Lung (tissue), 12 donors: Measurements from ENCODE around the gene SIRPB1. TPM values are rescaled to one million over a fixed set of nuclear protein-coding genes. Genes with fewer than 3 reads are reported as not detected.

ENCODE experiments used
- ATAC-seq: fragments of 200-7000 bp; cut with Tn5 transposase; one replicate; pipeline ENCODE4 v1.9.1; 2020; ENCODE audit warnings: moderate number of reproducible peaks; ENCODE audit not compliant: insufficient read depth, low FRiP score
- DNase-seq, 3 donors: peaks; one replicate each; pipeline ENCODE4 v3.0.0-alpha.2; 2013 to 2017
- H3K27ac ChIP-seq, 2 donors: one replicate each; pipeline ENCODE4 v1.5.1; 2013; ENCODE audit warnings: mild to moderate bottlenecking in 2 of 2, moderate library complexity in 2 of 2, control low read depth in 1 of 2, inconsistent platforms in 1 of 2, low read depth in 1 of 2, low read length in 1 of 2
- H3K27me3 ChIP-seq, 3 donors: one replicate each; pipeline ENCODE4 v1.5.1; 2013; ENCODE audit warnings: low read length in 2 of 3; ENCODE audit not compliant: control insufficient read depth in 3 of 3, insufficient read depth in 3 of 3
- H3K36me3 ChIP-seq, 4 donors: one replicate each; pipeline ENCODE4 v1.5.1; 2013; ENCODE audit warnings: low read length in 4 of 4, mild to moderate bottlenecking in 1 of 4, moderate library complexity in 1 of 4; ENCODE audit not compliant: control insufficient read depth in 4 of 4, insufficient read depth in 4 of 4
- H3K4me1 ChIP-seq, 5 donors: one replicate each; pipeline ENCODE4 v1.5.1; 2013; ENCODE audit warnings: low read length in 5 of 5, mild to moderate bottlenecking in 2 of 5, moderate library complexity in 1 of 5; ENCODE audit not compliant: control insufficient read depth in 5 of 5, insufficient read depth in 5 of 5
- H3K4me3 ChIP-seq: one replicate; pipeline ENCODE4 v1.5.1; 2013; ENCODE audit warnings: mild to moderate bottlenecking, control low read depth, moderate library complexity
- H3K9ac ChIP-seq, 2 donors: one replicate each; pipeline ENCODE4 v1.5.1; 2013; ENCODE audit warnings: low read length in 2 of 2, control low read depth in 1 of 2; ENCODE audit not compliant: insufficient read depth in 1 of 2
- H3K9me3 ChIP-seq, 4 donors: one replicate each; pipeline ENCODE4 v1.5.1; 2013; ENCODE audit warnings: low read length in 3 of 4, mild to moderate bottlenecking in 1 of 4, moderate library complexity in 1 of 4; ENCODE audit not compliant: control insufficient read depth in 4 of 4, insufficient read depth in 3 of 4
- CTCF ChIP-seq: IDR thresholded peaks from 2 replicates; pipeline ENCODE4 v1.5.1; 2012; ENCODE audit warnings: mild to moderate bottlenecking; ENCODE audit errors: control extremely low read depth, extremely low read depth
- WGBS, 2 donors: extraction: QIAGEN DNeasy Blood & Tissue Kit; methylation state at CpG; one replicate each; pipeline ENCODE4 v1.1.7; 2013; 5-methylcytosine and 5-hydroxymethylcytosine counted together
- polyA plus RNA-seq, 2 donors: library from polyadenylated mRNA; stranded (reverse); fragments of 200-250 nt; gene quantifications; one replicate each; pipeline ENCODE4 v1.2.1, GENCODE V29; 2013
- total RNA-seq, 2 donors: library from RNA; depleted of rRNA in 1 of 2; stranded (reverse); fragments of >200 nt in 1 of 2; gene quantifications; one replicate each; pipeline ENCODE4 v1.2.1, GENCODE V29; 2014 to 2021
- donor health status: control.
- donor health status: control.
- donor health status: Bipolar disorder and iron deficiency.
- donor health status: healthy.
- donor health status: DM: yes; HTN: yes; CAD: no.

The SIRPB1 gene
- total and polyA plus RNA-seq, 4 donors: 1.2 to 45.6 (median 13.9) TPM

DNA sequence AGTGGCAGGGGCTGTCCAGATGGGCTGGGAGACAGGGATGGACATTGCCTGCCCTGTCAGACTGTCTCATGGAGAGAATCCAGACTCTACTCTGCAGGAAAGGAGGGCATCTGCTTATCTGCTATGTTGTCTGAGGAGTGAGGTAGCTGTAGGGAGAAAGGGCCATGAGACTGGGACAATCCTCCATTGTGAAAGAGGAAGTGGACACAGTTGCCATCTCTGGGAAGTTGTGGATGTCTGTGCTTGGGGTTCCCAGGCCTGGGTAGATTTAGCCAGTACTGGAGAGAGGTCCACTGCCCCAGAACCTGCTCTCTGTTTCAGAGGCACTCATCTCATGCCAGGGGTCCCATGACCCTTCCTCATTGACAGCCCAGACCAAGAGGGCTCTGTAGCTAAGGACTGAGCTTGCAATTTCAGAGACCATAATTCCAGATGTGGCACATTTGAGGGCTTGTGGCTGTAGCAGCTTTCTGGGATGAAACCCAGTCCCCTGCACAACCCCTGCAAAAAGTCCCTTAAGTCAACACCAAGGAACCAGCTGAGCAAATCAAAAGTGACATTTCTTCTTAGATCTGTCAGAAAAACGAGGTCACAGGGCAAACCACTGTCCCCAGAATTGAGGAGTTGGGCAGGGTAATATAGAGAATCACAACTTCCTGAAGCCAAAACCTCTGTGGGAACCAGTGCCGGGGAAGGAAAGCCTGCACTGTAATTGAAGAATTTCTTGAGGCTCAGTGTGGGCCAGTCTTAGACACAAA lies 41.9 kb upstream of the SIRPB1 start:
- Histone ChIP-seq H3K9me3 (peaks cover 0 to 6% (median 0%) of the 10 kb centered on the region in 4 donors), H3K27ac (no peak overlapping the region), H3K27me3 (peaks cover 0 to 10% (median 0%) of the 10 kb centered on the region in 3 donors), H3K9ac (no peak overlapping the region), H3K4me1 (no peaks in the 10 kb centered on the region), H3K4me3 (no peak overlapping the region), H3K36me3 (no peaks in the 10 kb centered on the region)
- WGBS, 2 donors: 20 to 31% methylated on average over 2 of the region's 2 CpGs
- ATAC-seq (no peak), DNase-seq (no peak)
- no peak for TF ChIP-seq CTCF

- Histone ChIP-seq H3K36me3 (no peaks in the 10 kb centered on the region), H3K4me1 (no peaks in the 10 kb centered on the region), H3K9me3 (peaks cover 0 to 6% (median 0%) of the 10 kb centered on the region in 4 donors), H3K27me3 (peaks cover 0 to 10% (median 0%) of the 10 kb centered on the region in 3 donors), H3K9ac (no peak overlapping the region), H3K4me3 (no peak overlapping the region), H3K27ac (no peak overlapping the region)
- no peak for TF ChIP-seq CTCF
- 51 to 62% methylated on average over 2 of the region's 2 CpGs for WGBS, 2 donors
- DNase-seq (no peak), ATAC-seq (no peak)
Measured at GRCh38 chr20:1660246-1660645, 40.4 kb upstream of the SIRPB1 start.

DNA sequence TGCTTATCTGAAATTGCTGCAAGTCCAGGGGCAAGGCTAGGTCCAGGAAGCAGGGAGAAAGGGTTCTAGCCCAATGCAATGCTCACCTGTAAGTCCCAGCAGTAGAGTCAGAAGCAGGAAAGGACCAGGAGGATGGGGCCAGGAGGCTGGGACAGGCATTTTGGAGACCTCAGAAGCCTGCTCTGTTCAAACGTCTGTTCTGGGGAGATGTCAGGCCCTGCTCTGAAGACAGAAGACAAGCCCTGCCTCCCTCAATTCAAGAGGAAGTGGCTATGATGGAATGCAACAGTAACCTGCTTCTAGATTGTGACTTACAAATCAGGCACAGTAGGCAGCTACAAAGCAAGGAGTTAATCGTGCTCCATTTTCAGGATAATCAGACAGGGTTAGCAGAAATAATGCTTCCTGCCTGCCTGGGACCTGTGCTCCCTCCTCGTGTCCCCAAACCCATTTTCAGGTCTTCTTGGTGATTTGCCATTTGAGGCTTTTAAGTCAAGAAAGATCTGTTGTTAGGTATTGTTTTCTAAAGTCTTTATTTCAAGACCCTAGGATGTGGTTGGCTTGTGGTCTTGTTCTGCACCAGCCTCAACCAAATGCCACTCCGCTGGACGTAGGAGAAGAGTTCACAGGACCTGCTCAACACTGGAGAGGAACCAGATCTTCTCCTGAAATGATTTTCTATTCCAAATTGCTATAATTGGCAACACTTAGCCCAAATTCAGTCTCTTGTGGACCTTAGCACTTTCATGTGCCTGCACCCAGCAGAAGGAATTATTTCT lies 37.9 kb upstream of the SIRPB1 start, which contains the start of gene SIRPG:
TSS of gene SIRPG (minus strand) at position 224 of the 779 bp plus-strand sequence. CDS start at position 159, 65 bp downstream.
- TF ChIP-seq CTCF: no peak
- no peak within 1 kb of the TSS for H3K9ac ChIP-seq
- peaks cover 0 to 6% (median 0%) of the 10 kb centered on the region in 3 donors for H3K27me3 ChIP-seq
- peaks cover 0 to 4% (median 0%) of the 10 kb centered on the region in 4 donors for H3K9me3 ChIP-seq
- peaks cover 0 to 1% (median 0%) of the 10 kb centered on the region in 5 donors for H3K4me1 ChIP-seq
- WGBS, 2 donors: 53 to 62% methylated on average over 5 of the region's 5 CpGs
- H3K27ac ChIP-seq: peak within 1 kb of the TSS in 1 of 2 donors; percentile 3
- DNase-seq: no peak
- no peak for ATAC-seq
- H3K4me3 ChIP-seq: no peak within 1 kb of the TSS
- H3K36me3 ChIP-seq: no peaks in the 10 kb centered on the region
